Measurements from ENCODE around the gene LIMA1.
A peak's percentile ranks its signal among the peaks of the same experiment; 100 is the strongest.
"Not testable (repeated sequence)": the region's sequence is repeated elsewhere in the genome, so short reads cannot be mapped to it uniquely, and the experiment has no call there.

Gene LIMA1

DNA sequence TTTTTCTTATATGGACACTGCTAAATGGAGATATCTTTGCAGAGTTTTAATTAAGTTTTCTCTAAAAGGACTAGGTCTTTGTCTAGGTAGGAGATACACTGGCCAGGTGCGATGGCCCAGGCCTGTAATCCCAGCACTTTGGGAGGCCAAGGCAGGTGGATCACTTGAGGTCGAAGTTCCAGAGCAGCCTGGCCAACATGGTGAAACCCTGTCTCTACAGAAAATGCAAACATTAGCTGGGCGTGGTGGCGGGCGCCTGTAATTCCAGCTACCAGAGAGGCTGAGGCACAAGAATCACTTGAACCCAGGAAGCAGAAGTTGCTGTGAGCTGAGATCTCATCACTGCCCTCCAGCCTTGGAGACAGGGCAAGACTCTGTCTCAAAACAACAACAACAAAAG, 99.1 kb downstream of the LIMA1 start:
- DNase-seq, result no peak

DNA sequence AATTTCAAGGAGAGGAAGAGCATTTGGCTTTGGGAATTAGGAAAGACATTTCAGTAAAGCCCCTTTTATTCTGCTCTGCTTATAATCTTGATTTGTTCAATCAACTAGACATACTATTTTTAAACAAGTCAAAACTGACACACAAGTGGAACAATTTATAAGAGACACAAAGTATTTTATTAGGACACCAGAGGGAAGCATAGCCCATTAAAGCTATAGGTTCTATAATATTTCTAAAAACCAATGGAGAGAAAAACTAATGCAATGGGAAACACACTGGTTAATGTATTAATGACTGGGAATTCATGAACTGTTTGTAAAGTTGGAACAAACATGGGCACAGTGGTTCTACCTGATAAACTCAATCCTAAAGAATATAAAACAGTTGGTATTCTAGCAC, 100.9 kb downstream of the LIMA1 start:
- no peak for DNase-seq

DNA sequence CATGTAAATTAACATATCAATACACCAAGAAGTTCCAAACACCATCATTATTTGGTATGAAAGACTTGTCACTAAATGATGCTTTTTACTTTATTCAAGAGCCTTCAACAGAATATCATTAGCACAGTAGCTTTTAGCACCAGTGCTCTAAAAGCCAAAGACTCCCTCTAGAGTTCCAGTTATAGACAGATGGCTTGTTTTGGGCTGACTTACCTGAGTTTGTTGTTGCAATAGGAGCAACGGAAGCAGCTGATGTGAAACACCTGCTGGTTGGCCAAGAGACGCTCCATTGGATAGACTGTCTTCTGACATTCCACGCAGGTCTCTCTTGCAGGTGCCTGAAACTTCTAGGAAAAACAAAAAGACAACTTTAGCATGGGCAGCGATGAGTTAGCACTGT, 101.6 kb downstream of the LIMA1 start:
- DNase-seq, result no peak

DNA sequence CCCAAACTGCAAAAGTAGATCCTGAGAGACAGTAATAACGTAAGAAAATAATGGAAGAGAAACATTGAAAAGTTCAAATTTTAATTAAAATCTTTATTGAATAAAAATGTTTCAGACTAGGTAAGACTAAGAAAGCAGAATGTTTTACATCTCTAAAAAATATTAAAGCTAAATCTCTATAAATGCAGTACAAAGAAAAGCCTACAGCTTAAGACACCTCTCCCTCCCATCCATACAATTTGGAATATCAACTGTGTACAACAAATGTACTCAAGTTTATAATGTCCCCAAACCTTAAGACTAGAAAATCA, 107.6 kb downstream of the LIMA1 start:
- DNase-seq, result no peak

DNA sequence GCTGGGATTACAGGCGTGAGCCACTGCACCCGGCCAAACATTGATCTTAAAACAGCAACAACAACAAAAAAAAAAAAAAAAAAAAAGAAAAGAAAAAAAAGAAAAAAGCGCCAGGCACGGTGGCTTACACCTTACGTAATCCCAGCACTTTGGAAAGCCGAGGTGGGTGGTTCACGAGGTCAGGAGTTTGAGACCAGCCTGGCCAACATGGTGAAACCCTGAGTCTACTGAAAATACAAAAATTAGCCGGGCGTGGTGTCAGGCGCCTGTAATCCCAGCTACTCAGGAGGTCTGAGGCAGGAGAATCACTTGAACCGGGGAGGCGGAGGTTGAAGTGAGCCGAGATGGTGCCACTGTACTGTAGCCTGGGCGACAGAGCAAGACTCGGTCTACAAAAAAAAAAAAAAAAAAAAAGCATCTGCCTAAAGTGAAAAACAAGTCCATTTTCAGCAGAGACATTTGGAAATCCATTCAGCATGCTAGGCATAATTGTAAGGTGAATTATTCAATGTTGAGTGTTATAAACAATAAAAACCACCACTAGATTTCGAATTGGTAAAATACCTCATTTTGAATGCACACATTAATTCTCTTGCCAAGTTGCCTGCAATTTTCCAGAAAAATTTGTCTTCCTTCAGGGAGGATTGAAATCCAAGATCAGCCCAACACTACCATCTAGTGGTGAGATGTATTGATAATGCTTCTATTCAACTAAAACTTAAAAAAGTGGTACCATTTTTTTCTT, 108.2 kb downstream of the LIMA1 start:
- DNase-seq, result peak; percentile 45

DNA sequence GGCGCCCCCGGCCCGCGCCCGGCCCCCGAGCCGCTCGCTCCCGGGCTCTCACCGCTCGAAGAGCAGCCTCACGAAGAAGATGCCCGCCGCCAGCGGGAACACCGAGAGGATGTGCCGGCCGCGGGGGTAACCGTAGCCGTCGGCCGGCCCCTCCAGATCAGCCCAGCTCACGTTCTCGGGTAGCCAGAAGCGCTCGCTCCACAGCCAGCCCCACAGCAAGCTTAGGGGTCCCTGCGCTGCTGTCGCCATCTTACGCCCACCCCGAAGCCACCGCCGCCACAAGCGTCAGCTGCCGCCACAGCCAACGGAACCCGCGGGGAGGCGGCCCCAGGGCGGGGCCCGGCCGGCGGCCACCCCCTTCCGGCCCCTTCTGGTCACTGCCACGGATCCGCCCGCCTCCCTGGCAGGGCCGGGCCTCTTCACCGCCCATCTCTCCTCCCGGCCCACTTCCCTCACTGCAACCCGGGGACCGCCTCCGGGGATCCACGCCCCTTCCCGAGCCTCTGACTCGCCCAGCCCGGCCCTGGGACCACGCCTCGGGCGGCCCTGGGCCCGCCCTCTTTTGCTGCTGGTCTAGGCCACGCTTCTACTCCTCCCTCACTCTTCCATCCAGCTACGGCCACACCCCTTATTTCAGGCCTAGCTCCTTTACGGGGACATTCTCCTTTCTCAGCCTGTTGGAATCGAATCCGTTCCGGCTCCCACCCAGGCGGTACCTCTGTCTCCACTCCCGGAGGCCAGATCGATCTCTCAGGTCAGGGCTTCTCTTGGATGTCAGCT, 116.1 kb downstream of the LIMA1 start, which contains the start of gene CERS5:
TSS of gene CERS5 (minus strand) at position 321 of the 780 bp plus-strand sequence. CDS start at position 249, 72 bp downstream.
- peak; percentile 97 for DNase-seq

DNA sequence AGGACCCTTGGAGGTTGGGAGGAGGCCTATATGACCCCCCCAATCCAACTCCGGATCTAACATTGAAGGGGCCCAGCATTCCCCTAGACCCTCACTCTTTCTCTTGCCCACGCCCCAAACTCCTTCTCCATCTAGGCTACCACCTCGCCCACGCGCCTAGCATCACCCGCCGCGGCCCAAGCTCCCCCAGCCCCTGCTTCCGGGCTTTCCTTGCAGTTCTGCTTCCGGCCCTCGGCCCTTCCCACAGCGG, 116.6 kb downstream of the LIMA1 start:
- peak; percentile 28 for DNase-seq

DNA sequence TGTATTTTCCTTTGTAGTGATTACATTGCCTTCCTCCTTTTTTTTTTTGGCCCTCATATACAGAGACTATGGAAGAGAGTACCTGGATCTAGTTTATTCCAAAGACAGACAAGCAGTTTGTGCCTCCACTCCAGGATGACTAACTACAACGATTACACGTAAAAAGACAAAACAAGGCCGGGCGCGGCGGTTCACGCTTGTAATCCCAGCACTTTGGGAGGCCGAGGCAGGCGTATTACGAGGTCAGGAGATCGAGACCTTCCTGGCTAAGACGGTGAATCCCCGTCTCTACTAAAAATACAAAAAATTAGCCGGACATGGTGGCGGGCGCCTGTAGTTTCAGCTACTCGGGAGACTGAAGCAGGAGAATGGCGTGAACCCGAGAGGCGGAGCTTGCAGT, 118.4 kb downstream of the LIMA1 start:
- no peak for DNase-seq

DNA sequence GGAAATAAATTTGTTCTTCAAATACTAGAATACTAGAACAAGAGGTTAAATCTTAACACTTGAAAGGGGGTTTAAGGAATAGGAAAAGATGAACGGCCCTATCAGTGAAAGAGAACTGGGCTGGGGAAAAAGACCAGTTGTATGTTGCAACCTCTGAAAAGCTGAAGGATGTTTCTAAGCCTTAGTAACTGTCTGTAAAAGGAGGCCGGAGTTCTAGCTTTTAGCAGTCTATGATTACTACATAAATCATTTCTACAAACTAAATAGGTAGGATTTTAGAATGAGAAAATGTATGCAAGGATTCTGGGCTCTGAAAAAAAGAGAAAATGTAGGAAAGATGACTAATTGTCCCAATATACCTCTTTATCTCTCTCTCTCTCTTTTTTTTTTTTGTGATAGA, 121.1 kb downstream of the LIMA1 start:
- DNase-seq, result peak; percentile 60

DNA sequence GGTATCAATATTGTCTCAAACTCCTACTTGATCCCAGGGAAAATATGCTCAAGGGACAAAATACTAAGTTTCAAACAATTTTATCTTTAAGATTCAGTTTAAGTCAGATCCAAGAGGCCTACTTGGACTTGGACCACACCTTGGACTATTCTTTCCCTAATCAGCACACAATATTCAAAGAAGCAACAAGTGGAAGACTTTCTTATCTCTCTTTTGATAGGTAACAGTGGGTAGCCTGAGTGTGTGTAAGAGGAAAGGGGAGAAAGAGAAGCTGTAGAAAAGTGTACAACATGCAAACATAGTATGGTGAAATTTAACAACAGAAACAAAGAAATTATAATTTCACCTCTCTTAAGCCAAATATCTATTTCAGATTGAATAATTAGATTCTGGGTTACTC, 122.7 kb downstream of the LIMA1 start:
- no peak for DNase-seq

DNA sequence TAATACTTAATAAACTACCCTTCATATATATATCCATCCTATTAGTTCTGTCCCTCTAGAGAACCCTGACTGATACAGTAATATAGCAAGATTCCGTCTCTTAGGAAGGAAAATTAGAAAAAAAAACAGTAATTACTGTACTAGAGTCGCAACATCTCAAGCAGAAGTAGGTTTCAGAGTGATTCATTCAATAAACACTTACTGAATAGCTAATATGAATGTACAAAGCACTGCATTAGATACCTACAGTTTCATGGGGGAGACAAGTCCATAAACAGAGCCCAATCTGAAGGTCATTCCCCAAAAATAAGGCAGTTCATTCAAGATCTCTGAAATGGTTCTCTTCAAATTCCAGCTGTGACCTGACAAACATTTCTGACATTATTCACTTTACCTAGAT, 126.1 kb downstream of the LIMA1 start:
- no peak for DNase-seq

DNA sequence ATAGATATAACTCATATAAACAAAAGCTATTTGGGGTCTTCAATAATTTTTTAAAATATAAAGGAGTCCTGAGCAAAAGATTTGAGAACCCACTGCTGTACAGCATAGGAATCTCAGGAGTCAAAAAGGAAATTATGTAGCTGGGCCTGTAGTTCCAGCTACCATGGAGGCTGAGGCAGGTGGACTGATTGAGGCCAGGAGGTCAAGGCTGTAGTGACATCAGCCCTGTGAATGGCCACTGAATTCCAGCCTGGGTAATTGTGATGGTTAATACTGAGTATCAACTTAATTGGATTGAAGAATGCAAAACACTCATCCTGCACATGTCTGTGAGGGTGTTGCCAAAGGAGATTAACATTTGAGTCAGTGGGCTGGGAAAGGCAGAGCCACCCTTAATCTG, 126.7 kb downstream of the LIMA1 start:
- DNase-seq, result no peak

DNA sequence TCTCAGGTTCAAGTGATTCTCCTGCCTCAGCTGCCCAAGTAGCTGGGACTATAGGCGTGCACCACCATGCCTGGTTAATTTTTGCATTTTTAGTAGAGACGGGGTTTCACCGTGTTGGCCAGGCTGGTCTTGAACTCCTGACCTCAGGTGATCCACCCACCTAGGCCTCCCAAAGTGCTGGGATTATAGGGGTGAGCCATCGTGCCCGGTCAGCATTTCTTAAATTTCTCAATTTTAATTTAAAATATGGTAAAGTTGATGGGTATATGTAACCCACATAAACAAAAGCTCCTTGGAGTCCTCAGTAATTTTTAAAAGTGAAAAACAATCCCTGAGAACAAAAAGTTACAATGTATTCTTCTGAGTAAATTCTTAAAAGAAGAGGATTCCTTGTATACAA, 128.4 kb downstream of the LIMA1 start:
- DNase-seq, result not testable (repeated sequence)

DNA sequence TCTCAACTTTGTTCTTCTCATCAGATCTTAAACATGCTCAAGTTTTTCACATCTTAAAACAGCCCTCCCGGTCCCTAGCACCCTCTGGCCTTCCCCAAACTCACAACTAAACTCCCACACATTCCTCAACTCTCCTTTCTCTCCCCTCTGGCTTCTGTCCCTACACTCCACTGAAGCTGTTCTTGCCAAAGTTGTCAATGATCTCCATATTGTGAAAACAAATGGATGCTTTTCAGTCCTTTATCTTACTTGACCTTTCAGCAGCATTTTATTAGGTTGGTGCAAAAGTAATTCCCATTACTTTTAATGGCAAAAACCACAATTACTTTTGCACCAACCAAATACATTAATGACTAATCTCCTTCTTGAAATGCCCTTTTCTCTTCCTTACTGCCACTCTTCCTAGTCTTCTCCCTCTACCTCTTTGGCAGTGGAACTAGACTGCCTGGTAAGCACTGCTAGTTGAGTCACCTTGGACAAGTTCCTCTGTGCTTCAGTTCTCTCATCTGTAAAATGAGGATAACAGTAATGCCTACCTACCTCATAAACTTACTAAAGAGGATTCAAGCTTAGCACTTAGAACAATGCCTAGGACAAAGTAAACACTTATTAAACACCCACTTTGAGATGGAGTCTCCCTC, 132.2 kb downstream of the LIMA1 start:
- DNase-seq, result no peak

DNA sequence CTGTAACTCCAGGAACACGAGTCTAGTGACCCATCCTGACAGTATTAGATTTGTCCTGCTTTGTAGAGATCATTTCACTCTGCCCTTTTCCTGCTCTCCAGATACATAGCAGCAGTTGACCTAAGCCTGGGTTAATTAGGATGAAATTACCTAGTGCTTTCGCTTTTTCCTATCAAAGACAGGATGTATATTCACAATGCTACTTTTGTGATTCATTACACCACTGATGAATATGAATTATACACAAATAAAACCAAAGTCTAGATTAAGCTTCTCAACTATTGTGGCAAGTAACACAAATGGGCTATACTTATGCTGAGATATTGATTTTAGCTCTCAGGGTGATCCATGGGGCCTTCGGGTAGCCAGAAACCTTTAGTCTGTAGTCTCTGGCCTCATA, 134.0 kb downstream of the LIMA1 start:
- DNase-seq, result no peak

DNA sequence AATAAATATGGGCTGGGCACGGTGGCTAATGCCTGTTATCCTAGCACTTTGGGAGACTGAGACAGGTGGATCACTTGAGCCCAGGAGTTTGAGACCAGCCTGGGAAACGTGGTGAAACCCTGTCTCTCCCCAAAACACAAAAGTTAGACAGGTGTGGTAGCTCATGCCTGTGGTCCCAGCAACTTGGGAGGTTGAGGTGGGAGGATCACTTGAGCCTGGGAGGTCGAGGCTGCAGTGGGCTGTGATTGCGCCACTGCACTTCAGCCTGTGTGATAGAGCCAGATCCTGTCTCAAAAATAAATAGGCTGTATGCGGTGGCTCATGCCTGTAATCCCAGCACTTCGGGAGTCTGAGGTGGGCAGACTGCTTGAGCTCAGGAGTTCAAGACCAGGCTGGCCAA, 135.3 kb downstream of the LIMA1 start:
- DNase-seq, result not testable (repeated sequence)

DNA sequence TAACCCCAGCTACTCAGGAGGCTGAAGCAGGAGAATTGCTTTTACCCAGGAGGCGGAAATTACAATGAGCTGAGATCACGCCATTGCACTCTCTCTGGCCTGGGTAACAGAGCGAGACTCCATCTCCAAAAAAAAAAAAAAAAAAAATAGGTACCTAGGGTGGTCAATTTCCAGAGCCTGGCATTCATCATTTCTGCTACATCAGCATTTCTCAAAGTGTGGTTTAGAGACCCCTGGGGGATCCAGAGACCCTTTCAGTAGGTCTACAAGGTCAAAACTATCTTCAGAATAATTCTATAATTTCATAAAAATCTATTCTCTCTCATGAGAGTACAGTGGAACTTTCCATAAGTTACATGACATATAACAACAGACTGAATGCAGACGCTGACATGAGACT, 136.0 kb downstream of the LIMA1 start:
- DNase-seq, result no peak

DNA sequence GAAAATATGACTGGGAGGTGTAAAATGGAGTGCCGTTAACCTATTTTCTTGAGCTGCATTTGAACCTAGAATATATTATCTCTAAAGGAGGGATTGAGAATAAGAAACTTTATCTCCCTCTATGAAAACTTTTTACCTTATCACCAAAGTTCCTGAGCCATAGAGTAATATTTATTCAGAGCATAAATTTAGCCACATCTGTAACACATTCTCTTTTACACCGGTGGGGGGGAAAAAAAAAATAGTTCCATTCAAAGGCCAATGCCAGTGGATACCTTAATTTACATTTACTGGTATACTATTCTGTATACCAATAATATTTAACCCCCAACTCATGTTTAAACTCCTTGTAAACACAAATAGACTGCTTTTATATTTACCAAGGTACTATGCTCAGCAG, 137.9 kb downstream of the LIMA1 start:
- DNase-seq, result no peak

DNA sequence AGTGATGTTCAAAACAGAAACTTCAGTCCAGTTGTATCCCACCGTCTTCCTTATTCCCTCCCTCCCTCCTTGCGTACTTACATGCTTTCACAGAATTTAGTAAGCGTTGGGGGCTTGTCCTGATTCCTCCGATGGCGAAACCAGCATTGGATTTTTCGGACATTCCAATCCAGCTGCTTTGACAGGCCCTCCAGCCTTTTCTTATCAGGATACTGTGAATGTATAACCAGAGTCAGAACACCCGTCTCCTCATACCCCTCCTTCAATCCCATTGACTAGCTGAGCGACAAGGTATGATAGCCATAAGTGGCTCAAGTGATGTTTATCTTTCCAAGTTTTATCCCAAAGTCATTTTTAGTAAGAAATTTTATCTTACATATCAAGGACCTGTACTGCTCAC, 140.3 kb downstream of the LIMA1 start:
- DNase-seq, result no peak

DNA sequence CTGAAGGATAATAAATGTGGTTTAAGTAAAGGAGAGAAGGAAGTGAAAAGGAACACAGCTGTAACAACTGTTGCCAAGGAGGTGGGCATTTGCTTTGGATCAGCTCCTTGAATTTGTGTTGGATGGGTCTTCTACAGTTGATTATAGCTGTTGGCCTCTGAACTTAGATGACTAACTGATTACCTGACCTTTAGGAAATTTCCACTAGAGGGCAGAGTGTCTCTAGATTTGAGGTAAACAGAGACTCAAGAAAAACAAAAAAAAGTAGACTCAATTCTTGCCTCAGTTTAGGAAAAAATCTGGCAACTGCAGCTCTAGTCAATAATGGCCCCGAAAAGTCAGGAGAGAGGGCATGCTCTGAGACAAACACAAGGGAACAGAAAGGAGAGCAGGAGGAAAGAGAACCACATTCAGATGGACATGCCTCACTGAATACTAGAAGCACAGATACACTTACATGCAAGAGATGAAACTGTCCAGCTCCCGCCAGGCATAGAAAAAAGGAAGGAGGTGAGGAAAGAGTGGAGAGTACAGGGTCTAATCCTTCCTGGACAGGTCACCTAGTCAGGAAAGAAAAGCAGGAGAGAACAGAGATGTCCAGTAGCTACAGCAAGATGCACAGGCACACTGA, 150.7 kb downstream of the LIMA1 start:
- peak; percentile 27 for DNase-seq

DNA sequence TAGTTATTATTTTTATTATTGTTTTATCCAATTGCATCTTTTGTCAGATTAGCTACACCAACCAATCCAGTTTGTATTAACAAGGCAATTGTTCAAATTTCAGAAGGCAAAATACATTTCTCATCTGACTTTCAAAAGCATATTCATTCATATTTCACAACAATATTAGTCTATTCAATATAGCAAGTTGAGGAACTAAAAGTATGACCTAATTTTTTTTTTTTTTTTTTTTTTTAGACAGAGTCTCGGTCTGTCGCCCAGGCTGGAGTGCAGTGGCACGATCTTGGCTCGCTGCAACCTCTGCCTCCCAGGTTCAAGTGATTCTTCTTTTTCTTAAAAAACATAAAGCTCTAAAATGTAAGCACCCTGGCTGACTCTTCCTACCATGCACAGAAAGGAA, 154.0 kb downstream of the LIMA1 start:
- peak; percentile 43 for DNase-seq

DNA sequence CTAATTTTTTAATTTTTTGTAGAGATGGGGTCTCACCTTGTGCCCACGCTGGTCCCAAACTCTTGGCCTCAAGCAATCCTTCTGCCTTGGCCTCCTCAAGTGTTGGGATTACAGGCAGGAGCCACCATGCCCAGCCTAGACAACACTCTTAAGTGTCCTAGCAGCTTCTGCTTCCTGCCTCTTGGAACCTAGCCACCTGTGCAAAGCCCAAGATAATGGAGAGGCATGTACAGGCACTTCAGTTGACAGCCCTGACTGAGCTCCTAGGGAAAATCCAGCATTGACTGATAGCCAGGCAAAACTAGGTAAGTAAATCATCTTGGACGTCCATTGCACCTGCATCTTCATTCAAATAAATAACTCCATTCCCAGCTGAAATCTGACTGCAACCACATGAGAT, 155.8 kb downstream of the LIMA1 start:
- DNase-seq, result no peak

Data from MV-4-11 (cell line).